Stimulated activated CD8-positive, alpha-beta memory T cell treated with anti-CD3 and anti-CD28 coated beads, Interleukin-12 subunit alpha, Interleukin-12 subunit beta, amount 100 ng/mL, for 24 hours (primary cell): ENCODE measurements around the gene HPS4.

Experiments used
- DNase-seq: peaks from one replicate; pipeline ENCODE4 v3.0.0-alpha.2; 2020; ENCODE audit errors: extremely low read depth

Gene HPS4

DNA sequence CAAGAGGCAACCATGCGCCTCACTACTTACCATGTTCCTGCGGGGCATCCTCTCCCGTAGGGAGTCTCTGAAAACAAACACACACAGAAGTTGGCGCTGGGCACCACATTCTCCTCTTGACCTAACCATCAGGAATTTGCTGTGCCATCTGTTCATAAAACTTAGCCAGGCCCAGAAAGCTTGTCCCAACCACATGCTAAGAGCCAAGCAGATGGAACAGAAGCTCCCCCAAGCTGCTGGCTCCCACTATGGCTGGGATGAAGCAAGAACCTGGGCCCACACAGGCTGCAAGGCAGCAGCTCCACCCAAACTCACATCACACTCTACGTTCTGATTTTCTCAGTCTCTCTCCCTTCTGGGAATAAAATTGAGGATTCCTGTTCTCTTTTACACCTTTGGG lies 17.4 kb downstream of the HPS4 start:
- DNase-seq: no peak

DNA sequence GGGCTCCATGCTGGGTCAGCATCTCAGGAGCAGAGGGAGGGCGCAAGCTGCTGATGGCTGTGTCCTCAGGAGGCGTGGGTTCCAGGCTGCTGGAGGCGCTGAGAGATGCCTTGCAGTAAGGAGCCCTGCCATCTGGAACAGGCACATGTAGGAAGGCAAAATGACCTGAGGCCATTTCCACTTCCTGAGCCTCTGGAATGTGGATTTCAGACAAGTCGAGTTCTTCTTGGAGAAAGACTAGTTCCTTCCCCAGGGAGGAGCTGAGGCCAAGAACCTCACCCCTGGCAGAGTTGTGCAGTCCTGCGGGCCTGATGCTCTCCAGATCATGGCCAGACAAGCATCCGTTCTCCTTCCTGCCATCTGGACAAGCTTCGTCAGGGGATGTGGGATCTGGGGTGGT lies 19.3 kb downstream of the HPS4 start:
- no peak for DNase-seq

DNA sequence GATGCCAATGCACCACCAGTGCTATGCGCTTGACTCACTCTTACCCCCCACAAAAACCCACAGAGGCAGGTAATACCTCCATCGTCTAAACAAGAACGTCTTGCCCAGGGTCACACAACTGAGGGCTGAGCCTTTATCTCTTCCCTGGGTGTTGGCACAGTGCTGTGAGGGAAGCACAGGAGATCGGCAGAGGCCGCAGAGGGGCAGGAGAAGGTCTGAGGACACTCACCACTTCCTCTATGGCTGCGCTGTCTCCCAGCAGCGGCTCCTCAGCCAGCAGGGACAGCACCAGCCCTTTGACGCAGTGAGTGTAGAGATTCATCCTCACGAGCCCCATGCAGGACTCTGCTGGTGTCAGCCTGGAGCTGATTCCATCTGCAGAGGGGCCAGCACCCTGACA lies 19.9 kb downstream of the HPS4 start:
- DNase-seq: no peak

DNA sequence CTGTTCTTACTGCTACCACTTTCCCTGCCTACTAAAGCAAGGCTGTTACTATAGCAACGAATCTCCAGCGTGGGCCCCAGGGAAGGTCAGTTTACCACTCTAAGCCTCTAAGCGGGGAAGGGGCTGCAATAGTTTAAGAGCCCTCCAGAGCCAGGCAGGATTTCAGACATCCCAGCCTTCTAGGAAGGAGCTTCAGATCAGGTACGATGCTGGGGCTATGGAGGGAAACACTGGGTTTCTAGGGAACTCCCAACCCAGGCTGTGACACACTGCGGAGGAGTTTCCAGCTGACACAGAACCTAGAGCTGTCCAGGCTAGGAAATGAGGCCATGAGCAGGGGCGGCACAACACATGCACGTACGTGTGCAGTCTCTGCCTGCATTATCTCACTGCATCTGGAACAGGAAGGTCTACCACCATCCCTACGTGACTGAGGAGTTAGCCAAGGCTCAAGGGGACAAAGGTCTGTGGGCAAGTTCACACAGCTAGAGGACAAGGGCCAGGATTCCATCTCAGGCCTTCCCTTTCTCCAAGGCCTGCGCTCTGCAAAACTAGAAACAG lies 20.4 kb downstream of the HPS4 start:
- DNase-seq: no peak

DNA sequence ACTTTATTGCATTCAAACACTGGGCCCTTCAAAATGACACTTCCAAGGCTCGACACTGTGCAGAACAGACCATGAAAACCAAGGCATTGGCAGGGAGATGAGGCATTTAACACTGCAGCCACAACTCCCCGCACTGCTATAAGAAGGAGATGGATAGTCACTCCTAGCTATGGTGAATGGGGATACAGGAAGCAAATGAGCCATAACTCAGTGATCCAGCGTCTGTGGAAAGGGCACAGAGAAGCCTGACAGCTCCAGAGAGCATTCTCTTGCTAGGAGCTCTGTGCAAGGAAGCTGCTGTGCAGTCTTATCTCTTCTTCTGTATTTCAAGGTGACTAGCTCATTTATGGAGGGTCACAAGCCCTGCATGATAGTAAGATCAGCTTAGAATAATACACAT lies 20.9 kb downstream of the HPS4 start:
- no peak for DNase-seq

DNA sequence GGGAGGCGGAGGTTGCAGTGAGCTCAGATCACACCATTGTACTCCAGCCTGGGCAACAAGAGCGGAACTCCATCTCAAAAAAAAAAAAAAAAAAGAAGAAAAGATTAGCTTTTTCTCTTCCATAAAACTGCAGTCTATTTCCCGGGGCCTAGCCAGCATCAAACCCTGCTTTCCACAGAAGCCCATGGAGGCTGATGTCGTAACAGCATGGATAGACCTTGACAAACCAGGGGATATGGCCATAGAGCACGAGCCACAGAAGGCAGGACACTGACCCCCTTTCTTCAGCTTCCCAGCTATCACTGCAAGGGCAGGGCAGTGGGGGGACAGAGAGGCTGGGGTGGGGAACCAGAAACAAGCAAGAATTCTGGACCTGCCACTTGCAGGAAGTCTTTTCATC lies 21.5 kb downstream of the HPS4 start:
- DNase-seq: no peak

DNA sequence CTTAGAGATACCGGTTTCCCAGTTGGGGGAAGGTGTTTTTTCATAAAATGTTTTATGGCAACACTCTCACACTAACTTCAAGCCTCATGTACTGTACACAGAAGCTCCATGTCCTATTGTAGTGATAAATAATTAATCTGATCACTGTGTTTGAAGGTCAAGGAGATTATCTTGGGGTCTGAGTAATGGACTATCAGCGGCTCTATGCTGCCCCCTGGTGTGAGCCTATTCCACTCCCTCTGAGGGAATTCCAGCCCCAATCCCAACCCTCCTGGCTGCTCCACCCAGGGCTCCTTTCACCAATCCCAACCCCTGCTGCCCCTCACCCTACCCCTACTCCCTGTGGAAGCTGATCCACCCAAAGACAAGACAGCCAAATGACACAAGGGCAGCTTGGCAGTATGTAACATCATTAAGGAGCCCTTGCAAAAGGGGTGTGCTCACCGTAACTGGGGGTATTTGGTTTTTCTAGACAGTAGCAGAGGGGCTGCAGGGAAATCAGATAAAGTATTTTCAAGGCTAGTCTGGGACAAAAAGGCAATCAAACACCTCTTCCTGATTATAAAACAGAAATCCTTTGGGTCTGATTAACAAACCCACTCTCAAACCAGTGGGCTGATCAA lies 22.3 kb downstream of the HPS4 start:
- no peak for DNase-seq

DNA sequence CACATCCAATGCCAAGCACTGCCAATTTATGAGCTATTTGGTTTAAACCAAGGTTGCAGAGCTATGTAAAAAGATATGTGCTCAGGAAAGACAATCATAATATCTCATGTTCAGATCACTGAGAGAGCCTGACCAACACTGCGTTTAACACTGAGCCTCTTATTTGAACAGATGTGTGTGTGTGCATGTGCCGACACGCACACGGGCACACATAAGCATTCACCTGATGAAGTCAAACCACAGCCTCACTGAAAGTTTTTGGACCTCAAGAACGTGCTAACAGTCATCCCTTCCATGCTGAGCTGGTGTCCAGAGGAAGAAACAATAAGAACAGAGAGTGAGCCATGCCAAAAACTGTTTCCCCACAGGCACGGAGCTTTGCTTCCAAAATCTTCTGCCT lies 23.4 kb downstream of the HPS4 start:
- no peak for DNase-seq

DNA sequence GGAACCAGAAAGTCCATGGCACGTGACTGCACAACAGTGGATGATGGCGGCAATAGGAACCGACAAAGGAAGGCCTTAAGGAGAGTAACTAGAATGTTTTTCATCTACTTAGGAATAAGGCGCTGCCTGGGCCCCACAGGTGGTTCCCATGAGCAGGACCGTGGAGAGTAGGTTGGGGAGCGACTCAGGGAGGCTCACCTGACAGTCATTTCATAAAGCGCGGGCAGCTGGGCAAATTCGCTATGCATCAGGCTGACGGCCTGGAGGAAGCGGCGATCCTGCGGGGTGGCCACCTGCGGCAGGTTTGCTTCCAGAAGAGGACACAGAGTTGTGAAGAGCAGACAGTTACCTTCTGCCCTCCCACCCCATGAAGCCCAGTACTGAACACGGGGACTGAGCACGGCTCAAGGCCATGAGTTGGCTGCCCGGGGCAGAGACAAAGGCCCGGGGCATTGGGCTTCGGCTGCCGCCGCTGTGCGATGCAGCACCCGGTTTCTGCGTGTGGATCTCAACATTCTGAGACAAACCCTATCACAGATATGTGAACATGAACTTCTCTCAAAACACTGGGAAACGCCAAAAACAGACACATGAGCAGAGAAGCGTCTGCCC lies 25.8 kb downstream of the HPS4 start:
- no peak for DNase-seq

DNA sequence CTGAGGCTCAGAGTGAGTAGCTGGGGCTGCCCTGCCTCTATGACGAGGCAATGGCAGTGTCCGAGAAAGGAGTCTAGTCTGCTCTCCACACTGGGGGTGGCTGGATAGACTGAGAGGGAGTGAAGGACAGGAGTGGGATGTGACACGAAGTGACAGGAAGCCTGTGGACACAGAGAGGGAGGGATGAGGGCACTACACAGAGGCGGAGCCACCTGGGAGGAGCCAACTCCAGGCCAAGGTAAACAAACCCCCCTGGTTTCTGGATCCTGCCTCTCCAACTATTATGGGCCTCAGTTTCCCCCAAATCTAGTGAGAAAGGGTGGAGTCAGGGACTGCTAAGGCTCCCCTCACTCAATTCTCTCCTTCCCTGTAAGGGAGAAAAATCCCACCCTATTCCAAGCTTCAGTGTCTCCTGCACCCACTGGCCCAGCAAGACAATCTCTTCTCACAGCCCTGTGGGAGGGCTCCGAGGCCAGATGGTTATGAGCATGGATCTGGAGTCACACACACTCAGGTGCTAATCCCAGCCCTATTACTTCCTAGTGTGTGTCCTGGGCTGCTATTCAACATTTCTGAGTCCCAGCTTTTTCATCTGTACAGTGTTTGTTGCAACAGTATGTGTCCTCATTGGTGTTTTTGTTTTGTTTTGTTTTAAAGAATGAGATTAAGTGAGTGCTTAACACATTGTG lies 29.6 kb downstream of the HPS4 start:
- no peak for DNase-seq

DNA sequence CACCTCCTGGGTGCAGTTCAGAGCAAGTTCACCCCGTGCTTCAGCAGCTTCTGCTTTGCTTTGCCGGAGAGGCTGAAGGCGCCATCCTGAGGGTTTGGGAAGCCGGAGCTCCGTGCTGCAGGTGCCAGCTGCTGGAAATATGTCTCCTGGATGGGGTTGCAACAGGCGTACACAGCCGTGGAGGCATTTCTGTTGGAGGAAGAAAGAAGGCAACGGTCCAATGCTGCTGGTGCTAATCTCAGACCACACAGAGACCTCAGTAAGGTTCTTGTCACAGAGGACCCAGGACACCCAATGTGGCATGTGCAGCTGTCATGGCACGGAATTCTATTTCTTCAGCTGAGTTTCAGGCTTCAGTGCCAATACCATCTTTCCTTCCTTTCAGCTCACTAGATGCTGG lies 30.4 kb downstream of the HPS4 start:
- no peak for DNase-seq

DNA sequence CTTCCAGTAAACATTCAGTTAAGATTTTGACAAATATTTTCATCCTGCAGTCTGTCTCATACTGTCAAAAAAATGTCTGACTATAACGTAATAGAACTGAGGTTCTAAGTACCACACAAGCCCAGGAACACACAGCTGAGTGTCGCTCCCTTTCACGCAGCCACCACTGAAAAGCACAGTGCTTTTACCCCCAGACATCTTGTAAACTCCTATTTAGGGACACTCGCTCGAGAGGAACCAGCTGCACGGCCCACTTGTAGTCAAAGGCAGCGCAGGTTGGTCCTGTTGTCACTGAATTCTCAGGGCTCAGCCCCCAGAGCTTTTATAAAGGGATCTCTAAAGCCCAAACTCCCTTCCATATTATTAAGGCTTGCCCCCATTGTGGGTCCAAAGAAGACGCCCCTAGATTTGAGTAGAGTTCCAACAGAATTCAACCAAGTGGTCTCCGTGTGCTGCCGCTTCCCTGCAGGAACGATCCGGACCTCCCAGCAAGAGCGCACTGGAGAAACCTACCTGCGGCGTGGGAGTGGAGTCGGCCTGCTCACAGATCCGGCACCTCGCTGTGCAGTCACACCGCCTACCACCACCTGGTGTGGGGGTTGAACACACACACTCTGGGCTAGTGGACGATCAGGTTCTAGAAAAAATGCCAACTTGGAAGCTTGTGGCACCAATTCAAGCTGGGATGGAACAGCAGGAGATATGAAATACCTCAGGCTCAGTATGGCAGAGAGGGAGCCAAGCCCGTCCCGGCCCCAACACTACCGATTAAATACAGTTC lies 31.2 kb downstream of the HPS4 start:
- DNase-seq: no peak

DNA sequence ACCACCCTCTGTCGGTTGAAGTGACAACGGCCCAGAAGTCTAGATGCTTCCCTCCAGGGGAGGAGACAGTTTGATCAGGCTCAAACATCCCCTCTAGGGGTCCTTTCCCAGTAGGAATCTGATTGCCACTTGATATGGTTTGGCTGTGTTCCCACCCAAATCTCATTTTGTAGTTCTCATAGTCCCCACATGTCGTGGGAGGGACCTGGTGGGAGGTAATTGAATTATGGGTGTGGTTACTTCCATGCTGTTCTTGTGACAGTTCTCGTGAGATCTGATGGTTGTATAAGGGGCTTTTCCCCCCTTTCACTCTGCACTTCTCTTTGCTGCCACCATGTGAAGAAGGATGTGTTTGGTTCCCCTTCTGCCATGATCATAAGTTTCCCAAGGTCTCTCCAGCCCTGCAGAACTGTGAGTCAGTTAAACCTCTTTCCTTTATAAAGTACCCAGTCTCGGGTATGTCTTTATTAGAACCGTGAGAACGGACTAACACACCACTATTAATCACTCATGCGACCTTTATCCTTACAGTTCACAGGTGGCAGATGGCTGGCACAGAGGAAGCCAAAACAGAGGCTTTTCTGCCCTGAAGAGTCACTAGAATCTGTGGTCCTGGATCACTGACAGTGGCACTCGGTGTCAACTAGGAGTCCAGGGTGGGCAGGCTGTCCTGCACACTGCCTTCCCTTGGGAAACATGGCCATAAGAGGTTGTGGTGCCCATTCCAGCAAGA lies 33.0 kb downstream of the HPS4 start:
- DNase-seq: no peak

DNA sequence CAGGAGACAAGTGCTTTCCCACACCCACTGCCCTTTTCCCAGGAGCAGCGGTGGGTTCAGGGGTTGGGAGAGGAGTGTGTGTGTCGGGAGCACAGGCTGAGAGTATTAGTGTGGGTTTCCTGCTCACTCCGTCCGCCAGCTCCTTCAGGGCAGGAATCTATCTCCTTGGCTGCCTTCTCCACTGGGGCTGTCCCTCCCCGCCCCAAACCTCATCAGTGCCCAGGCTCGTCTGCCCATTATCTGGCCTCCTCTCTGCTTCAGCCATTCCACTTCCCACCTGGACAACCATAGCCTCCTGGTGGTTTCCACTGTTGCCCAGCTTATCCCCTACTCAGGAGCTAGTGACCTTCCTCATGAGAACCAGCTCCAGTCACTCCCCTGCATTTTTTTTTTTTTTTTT lies 34.6 kb downstream of the HPS4 start:
- DNase-seq: no peak

DNA sequence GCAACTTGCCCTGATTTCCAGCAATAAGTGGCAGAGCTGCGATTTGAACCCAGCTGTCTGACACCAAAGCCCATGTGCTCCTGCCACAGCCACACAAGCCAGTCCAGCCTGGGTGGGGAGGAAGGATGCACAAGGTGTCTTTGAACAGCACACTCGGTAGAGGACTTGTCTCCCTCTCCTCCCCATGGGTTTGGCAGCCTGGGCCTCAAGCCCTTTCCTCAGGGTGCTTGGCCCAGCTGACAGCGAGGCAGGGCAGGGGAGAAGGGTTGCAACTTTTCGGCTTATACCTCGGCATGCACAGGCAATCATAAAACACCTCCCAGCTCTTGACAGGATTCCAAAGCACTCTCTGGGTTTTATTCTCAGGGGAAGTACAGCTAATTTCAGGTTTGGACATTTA lies 35.2 kb downstream of the HPS4 start:
- DNase-seq: no peak

DNA sequence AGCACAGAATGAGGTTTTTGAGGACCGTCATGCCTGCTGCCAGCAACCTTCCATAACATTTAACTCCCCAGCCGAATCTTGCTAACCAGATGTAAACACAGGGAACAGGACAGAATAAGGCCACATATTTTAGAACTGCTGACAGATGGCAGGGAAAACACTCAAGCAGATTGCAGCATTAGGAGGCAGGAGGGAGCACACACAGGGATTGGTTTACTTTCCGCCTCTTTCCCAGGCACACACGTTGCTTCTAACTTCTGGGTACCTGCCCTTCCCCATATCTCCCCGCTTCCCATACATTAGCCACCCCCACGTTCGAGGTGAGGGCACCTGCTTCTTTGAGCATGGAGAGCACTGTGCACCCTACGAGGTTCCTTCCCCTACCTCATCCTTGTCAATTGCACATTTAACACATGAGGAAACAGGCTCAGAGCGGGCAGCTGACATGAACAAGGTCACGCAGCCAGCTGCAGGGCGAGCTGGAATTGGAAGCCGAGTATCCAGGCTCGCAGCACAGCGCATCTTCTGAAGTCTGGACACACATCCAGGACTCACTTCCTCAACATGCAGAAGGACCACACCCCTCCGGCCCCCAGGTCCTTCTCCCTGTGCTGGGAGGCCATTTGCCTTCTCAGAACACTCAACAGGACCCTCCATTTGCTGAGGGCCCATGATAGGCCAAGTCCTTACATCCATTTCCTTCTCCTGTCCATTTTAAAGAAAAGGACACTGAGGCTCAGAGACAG lies 35.8 kb downstream of the HPS4 start:
- no peak for DNase-seq

DNA sequence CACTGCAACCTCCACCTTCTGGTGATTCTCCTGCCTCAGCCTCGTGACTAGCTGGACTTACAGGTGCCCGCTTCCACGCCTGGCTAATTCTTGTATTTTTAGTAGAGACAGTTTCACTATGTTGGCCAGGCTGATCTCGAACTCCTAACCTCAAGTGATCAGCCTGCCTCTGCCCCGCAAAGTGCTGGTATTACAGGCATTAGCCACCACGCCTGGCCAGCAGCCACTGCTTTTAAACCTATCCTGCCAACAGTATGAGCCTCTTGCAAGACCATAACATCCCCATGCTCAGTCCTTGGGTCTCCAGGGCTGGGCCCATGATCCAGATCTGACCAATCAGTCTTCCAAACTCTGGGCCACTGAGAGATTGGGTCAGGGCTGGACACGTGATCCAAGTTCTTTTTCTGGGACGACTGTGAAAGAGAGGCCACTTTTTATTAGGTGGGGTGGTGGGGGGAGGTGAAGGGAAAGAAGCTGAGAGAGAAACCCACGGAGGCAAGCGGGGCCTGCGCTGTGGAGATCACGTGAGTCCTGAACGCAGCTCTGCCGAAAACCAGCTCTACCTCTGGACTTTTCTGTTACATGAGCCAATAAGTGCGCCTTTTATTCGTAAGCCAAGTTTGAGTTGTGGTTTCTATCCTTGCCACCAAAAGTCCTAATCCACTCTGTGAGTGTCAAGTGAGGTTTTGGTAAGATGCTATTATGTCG lies 36.6 kb downstream of the HPS4 start:
- DNase-seq: no peak

DNA sequence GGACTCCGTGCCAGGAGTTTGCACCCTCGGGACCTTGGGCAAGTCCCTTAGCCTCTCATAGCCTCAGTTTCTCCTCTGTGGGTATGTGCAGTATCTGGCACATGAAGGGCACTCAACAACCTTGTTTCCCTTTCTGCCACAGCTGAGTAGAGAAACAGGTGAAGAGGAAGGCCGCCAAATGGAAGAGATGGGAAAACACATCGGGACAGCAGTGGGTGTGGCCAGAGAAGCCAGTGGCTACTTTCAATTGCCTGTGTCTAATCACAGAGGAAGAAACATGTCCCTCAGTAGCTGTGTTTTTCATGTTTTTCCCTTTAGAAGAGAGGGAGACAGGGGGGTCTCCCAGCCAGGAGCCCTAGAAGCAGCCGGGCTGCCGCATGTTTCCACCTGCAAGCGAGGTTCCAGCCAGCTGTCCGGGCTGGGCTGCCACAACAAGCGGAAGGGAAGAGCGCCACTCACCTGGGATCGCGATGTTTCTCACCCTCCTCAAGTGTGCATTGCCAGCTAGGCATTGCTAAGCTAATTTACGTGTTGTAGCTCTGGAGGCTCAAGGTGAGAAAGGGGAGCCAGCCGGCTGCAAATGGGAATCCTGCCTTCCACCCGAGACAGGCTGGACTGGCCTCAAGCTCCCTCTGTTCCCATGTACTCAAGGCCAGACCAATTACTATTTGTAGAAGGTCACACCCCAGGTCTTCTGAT lies 37.9 kb downstream of the HPS4 start:
- DNase-seq: no peak

DNA sequence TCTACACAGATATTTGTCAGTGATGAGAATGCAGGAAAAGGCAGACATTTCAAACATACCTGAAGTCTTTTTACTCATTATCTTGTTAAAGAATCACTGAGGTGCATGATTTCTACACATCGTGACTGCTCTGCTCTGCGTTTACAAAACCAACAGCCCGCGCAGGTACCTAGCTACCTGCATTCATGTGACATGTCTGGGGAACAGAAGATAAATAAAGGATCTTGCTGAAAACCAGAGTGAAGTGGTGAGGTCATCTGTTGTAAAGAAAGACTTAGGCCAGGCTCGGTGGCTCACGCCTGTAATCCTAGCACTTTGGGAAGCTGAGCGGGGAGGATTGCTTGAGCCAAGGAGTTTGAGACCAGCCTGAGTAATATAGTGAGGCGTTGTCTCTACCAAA lies 38.8 kb downstream of the HPS4 start:
- DNase-seq: no peak
